HG03460 (cell line): Measurements from ENCODE around the gene FBN3.
"Not testable (repeated sequence)": the region's sequence is repeated elsewhere in the genome, so short reads cannot be mapped to it uniquely, and the experiment has no call there.

ENCODE experiments used
- ATAC-seq: cut with Tn5 transposase; IDR thresholded peaks from one replicate; pipeline ENCODE4 v1.9.1; 2021; ENCODE audit not compliant: unreplicated experiment

FBN3 gene

GRCh38 chr19:8064911-8065874 lies 84.2 kb downstream of the FBN3 start:
- ATAC-seq: no peak

GRCh38 chr19:8057545-8058270 lies 91.7 kb downstream of the FBN3 start:
- ATAC-seq: no peak

GRCh38 chr19:8056533-8056932 lies 92.9 kb downstream of the FBN3 start:
- ATAC-seq: no peak

GRCh38 chr19:8054169-8054568 lies 95.2 kb downstream of the FBN3 start:
- no peak for ATAC-seq

GRCh38 chr19:8052464-8052859 lies 96.9 kb downstream of the FBN3 start, which contains the start of gene CCL25:
TSS of gene CCL25 (plus strand) at chr19:8052760. CDS start at chr19:8053050, 290 bp downstream.
- ATAC-seq: no peak

GRCh38 chr19:8050274-8051096 lies 98.9 kb downstream of the FBN3 start:
- peak; percentile 76 for ATAC-seq

GRCh38 chr19:8046569-8047165 lies 102.7 kb downstream of the FBN3 start:
- ATAC-seq: no peak

- no peak for ATAC-seq
Observed at GRCh38 chr19:8045872-8046568, 103.4 kb downstream of the FBN3 start.

- no peak for ATAC-seq
Observed at GRCh38 chr19:8044018-8044417, 105.4 kb downstream of the FBN3 start.

GRCh38 chr19:8042900-8043299 lies 106.5 kb downstream of the FBN3 start:
- ATAC-seq: no peak

GRCh38 chr19:8041531-8041931 lies 107.9 kb downstream of the FBN3 start:
- ATAC-seq: no peak

GRCh38 chr19:8039231-8039630 lies 110.2 kb downstream of the FBN3 start:
- ATAC-seq: no peak

GRCh38 chr19:8038815-8039214 lies 110.6 kb downstream of the FBN3 start:
- ATAC-seq: no peak

GRCh38 chr19:8036434-8037099 lies 112.8 kb downstream of the FBN3 start:
- no peak for ATAC-seq

- ATAC-seq: no peak
Observed at GRCh38 chr19:8034178-8034525, 115.2 kb downstream of the FBN3 start.

- not testable (repeated sequence) for ATAC-seq
Observed at GRCh38 chr19:8033287-8034177, 115.9 kb downstream of the FBN3 start.

GRCh38 chr19:8030960-8031359 lies 118.4 kb downstream of the FBN3 start:
- ATAC-seq: no peak

- no peak for ATAC-seq
Observed at GRCh38 chr19:8028951-8029491, 120.4 kb downstream of the FBN3 start.
